NK-92 (cell line): Measurements from ENCODE around the gene EFCAB14.
"Not testable (repeated sequence)": the region's sequence is repeated elsewhere in the genome, so short reads cannot be mapped to it uniquely, and the experiment has no call there.

Source experiments
- DNase-seq: peaks from one replicate; lab custom pipeline; 2025; ENCODE audit not compliant: unreplicated experiment; lab: John Stamatoyannopoulos, UW

The EFCAB14 gene

GRCh38 chr1:46687921-46688509, 30.9 kb downstream of the EFCAB14 start:
- DNase-seq = no peak

- no peak for DNase-seq
These were observed 31.7 kb downstream of the EFCAB14 start for GRCh38 chr1:46687093-46687659.

DNA sequence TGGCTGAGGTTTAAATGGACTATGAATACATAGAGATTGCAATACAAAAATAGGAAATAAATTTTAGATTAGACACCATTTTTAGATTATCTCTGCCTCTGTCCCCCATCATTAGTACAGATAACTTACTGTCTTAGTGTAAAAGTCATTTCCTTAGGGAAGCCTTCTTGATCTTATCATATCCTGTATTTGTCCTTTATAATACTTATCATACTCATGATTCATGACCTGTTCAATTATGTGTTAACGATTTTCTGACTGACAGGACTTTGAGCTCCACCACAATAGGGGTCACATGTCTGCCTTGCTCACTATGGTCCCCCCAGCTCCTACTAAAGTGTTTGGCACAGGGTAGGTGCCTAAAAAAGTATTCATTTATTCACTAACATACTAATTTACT, 32.7 kb downstream of the EFCAB14 start:
- DNase-seq = no peak

DNA sequence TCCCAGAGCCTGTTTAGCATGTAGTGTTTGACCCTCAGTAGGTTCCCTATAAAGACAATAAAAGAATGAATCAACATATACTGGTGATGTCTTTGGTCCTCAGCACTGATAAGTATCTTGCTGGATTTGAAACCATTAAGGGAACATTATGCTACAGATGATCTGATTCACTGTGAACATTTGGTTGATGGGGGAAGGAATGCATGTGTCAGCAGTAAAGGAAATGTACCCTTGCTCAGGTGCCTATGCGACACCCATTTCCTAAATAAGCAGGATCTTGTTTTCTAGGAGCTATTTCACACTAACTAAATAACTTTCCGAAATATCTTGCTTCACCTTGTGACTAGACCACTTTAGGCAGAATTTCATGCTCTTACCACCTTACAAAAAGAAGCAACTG, 34.2 kb downstream of the EFCAB14 start:
- DNase-seq = no peak

DNA sequence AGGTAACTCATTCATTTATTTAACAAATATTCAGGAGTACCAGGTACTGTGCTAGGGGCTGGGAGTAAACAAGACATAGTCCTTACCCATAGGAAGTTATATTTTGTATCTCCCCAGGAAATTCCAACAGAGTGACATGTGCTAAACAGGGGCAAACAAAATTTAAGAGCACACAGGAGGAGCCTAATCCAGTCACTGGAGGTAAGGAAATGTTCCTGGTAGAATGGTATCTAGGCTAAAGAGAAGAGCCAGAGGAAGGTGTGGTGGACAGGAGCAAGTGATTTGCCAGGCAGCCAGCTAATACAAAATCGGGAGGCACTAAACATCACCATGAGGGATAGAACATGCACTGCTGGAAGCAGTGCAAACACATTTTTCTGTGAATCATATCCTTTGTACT, 36.9 kb downstream of the EFCAB14 start:
- DNase-seq = no peak

GRCh38 chr1:46681333-46682034, 37.4 kb downstream of the EFCAB14 start:
- DNase-seq = no peak

GRCh38 chr1:46679789-46680573, 38.9 kb downstream of the EFCAB14 start:
- DNase-seq = no peak

- DNase-seq = no peak
These were observed 41.6 kb downstream of the EFCAB14 start for GRCh38 chr1:46677339-46677738.

GRCh38 chr1:46676531-46676930, 42.4 kb downstream of the EFCAB14 start:
- no peak for DNase-seq

GRCh38 chr1:46675549-46676314, 43.2 kb downstream of the EFCAB14 start:
- no peak for DNase-seq

DNA sequence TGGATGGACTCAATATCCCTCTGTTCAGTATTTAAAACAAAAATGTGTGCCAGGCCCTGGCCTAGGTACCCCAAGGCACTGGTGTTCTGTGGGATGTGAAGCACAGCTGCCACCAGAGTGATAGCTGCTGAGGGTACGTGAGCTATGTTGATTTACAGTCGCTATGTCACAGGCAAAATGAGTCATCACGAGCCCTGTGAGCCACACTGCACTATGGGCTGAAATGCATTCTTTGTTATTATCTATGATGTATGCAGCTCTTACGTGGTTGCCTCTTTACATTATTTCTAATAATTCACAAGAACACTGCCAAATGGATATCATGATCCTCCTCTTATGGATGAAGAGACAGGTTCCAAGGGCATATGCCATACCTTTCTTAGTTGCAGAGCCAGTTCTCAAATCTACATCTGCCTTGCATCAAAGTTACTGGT, 45.1 kb downstream of the EFCAB14 start:
- no peak for DNase-seq

- no peak for DNase-seq
These were observed 46.2 kb downstream of the EFCAB14 start for GRCh38 chr1:46672696-46673095.

DNA sequence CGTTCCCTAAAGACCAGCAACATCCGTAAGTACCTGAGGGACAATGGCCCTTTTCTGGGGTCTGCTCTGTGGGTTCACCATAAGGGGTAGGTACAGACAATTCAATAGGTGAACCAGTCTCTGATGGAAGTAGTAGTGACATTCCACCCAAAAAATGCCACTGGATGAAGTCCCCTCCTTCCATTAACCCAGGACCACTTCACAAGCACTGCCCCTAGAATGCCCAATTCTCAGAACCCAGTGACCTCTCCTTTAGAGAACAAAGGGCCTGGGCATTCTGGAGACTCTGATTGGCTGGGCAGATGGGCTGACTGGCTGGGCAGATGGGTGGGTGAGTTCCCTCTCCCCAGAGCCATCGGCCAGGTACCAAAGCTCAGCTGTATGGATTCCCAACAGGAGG, 47.4 kb downstream of the EFCAB14 start, which contains the start of gene TEX38:
TEX38 (plus strand) TSS at position 301 of the 400 bp plus-strand sequence; CDS start at position 382, 81 bp downstream.
- DNase-seq = no peak

- no peak for DNase-seq
These were observed 48.8 kb downstream of the EFCAB14 start for GRCh38 chr1:46670134-46670533.

GRCh38 chr1:46667782-46668760, 50.8 kb downstream of the EFCAB14 start, which contains the start of gene ATPAF1:
Gene ATPAF1 (minus strand): TSS chr1:46668364. CDS start chr1:46668322, 42 bp downstream.
- DNase-seq = no peak

DNA sequence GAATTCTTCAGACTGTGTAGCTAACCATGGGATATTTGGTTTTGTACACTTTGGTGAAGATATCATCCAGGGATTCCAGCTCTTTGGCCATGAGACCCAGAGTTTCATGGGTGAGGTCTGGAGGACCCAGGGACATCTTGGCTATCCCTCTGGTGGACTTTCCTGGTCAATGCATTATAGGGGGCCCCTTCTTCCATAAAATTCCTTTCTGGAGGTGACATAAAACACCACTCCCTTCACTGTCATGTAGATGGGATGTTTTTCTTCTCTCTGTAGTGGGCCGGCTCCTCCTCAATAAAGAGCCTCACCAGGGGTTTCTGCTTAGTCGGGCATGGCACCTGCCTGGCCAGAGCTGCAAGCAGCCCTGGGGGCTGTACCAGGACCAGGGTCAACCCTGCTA, 52.9 kb downstream of the EFCAB14 start:
- no peak for DNase-seq

DNA sequence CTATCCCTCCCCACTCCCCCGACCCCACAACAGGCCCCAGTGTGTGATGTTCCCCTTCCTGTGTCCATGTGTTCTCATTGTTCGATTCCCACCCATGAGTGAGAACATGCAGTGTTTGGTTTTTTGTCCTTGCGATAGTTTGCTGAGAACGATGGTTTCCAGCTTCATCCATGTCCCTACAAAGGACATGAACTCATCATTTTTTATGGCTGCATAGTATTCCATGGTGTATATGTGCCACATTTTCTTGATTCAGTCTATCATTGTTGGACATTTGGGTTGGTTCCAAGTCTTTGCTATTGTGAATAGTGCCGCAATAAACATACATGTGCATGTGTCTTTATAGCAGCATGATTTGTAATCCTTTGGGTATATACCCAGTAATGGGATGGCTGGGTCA, 56.0 kb downstream of the EFCAB14 start:
- DNase-seq = not testable (repeated sequence)

GRCh38 chr1:46660116-46660515, 58.8 kb downstream of the EFCAB14 start:
- DNase-seq = not testable (repeated sequence)

DNA sequence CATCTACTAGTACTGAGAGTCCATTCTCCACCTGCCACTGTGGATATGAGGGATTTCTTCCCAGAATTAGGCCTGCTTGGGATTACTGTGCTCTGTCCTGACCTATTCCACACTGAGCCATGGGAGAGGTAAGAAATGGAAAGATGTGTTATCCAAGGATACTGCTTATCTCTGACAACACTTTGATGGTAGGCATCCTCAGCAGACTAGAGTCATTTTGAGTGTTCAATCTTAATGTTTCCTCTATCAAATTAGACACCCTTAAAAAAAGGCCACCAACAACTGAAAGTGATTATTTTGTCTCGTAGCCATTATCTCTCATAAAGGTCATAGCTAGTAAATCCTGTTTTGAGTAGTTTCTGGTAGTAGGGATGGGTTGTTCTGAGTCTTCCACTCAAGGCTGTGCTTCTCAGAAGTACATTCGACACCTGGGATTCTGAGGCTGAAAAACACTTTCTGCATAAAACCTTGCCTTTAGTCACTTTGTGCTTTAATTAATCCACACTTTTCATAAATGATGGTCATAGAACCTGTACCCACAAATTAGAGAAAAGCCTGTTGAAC, 59.5 kb downstream of the EFCAB14 start:
- no peak for DNase-seq
